ENCODE data around the gene ZC3H18. TPM values are rescaled to one million over a fixed set of nuclear protein-coding genes. Genes with fewer than 3 reads are reported as not detected.

The ZC3H18 gene
- total RNA-seq, 1 experiment from 2014 or later = 11.8 TPM

DNA sequence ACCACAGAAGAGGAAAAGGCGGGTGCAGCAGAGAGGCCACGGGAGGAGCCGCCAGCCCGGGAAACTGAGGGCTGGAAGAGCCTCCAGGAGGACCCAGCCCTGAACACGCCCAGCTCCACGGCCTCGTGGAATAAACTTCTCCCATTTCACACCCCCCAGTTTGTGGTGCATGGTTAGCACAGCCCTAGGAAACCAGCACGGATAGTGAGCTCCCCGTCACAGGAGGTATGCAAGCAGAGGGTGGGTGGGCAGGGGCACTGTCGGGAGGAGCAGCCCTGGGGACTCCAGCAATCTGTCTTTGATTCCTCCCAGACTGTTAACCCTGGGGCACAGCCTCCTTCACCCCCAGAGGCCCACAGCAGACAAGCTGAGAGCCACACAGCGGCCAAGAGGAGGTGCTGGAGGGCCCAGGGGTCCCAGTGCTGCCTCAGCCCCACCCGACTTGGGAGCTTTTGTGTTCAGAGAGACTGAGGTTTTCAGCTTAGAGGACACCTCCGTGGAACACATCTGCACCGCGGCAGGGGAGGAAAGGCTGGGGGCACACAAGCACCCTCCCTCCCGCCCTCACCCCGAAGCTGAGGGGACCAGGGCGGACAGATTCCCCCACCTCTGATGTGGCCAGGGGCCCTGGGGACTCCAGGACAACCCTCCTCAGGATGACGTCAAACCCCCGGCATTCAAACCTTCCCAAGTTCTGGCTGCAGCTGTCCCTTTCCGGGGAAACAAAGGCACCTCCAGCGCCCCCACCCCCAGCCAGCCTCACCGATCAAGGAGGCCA lies 66.5 kb downstream of the ZC3H18 start:
- no peak for TF ChIP-seq EZH2 (IDR thresholded peaks at IDR 0.05; ENCODE audit: low read length, unreplicated experiment)
- no peak for TF ChIP-seq EZH2phosphoT487 (IDR thresholded peaks at IDR 0.05; ENCODE audit: borderline replicate concordance, low read length)
- TF ChIP-seq, protein P1, sequence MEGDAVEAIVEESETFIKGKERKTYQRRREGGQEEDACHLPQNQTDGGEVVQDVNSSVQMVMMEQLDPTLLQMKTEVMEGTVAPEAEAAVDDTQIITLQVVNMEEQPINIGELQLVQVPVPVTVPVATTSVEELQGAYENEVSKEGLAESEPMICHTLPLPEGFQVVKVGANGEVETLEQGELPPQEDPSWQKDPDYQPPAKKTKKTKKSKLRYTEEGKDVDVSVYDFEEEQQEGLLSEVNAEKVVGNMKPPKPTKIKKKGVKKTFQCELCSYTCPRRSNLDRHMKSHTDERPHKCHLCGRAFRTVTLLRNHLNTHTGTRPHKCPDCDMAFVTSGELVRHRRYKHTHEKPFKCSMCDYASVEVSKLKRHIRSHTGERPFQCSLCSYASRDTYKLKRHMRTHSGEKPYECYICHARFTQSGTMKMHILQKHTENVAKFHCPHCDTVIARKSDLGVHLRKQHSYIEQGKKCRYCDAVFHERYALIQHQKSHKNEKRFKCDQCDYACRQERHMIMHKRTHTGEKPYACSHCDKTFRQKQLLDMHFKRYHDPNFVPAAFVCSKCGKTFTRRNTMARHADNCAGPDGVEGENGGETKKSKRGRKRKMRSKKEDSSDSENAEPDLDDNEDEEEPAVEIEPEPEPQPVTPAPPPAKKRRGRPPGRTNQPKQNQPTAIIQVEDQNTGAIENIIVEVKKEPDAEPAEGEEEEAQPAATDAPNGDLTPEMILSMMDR (conservative IDR thresholded peaks at IDR 0.05; ENCODE audit: low read depth, low read length) = no peak
- H3K9me3 ChIP-seq (ENCODE audit: low read length) = no peaks in the 10 kb centered on the region
- ChIA-PET POLR2A (ENCODE audit: unreplicated experiment) (no interaction called here), CTCF (no interaction called here)
- H3K27me3 ChIP-seq (ENCODE audit: low read length) = no peaks in the 10 kb centered on the region
- no peak overlapping the region for H3K4me2 ChIP-seq (ENCODE audit: low read length)
- H3K4me3 ChIP-seq (ENCODE audit: low read length) = no peak overlapping the region
- H2AFZ ChIP-seq (ENCODE audit: low read length) = no peak overlapping the region
- H3K9me2 ChIP-seq (replicated peaks; ENCODE audit: low read length) = no peaks in the 10 kb centered on the region
- H3K4me1 ChIP-seq (ENCODE audit: insufficient read depth, low read length) = 0 out of 2 replicates have a peak, but pooled peaks cover 4% of the 10 kb centered on the region
- DNase-seq (no peak), ATAC-seq (no peak)
- no peak overlapping the region for H3K27ac ChIP-seq (ENCODE audit: low read length)
- intact Hi-C loops (cut with micrococcal nuclease) = no loop called here
- no peaks in the 10 kb centered on the region for H3K36me3 ChIP-seq (ENCODE audit: low read depth, low read length)
- H3F3A ChIP-seq (ENCODE audit: low read length, unreplicated experiment) = no peaks in the 10 kb centered on the region
- no TSS peak for BruUV-seq (replicated peaks)
- H3K79me2 ChIP-seq (ENCODE audit: low read length) = no peaks in the 10 kb centered on the region
- H3K9ac ChIP-seq (ENCODE audit: low read length) = no peak overlapping the region
- H4K20me1 ChIP-seq (ENCODE audit: low read length) = no peaks in the 10 kb centered on the region

DNA sequence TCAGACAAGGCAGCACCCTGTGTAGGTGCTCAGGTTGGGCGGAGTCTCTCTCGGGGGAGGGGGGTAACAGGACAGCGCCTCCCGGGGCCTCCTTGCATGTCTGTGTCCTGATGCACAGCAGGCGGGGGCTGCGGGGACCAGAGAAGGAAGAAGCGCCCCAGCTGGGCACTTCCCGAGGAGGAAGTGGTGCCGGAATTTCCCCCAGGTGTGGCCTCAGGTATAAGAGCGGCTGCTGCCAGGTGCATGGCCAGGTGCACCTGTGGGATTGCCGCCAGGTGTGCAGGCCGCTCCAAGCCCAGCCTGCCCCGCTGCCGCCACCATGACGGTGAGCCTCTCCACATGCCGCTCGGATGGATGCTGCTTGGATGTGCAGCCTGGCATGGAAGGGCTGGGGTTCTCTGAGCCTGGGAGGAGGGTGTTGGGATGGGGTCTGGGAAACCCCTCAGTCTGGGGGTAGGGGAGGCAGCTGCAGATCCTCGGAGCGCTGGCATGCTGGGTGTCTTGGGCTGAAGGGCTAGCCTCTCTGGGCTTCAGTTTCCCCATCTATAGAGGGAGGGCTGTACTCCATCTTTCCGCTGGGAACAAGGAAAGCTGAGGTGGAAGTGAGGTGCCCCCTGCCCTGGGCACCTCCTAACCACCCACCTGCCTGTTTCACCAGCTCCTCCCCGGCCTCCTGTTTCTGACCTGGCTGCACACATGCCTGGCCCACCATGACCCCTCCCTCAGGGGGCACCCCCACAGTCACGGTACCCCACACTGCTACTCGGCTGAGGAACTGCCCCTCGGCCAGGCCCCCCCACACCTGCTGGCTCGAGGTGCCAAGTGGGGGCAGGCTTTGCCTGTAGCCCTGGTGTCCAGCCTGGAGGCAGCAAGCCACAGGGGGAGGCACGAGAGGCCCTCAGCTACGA lies 68.4 kb downstream of the ZC3H18 start, which contains the start of gene IL17C:
Gene IL17C, plus strand, starts transcription at position 250 of the 908 bp plus-strand sequence. Its CDS starts 70 bp downstream, at position 320.
- TF ChIP-seq, protein P1 (conservative IDR thresholded peaks at IDR 0.05; ENCODE audit: low read depth, low read length) = no peak
- TF ChIP-seq EZH2 (IDR thresholded peaks at IDR 0.05; ENCODE audit: low read length, unreplicated experiment) = no peak
- no peak for TF ChIP-seq EZH2phosphoT487 (IDR thresholded peaks at IDR 0.05; ENCODE audit: borderline replicate concordance, low read length)
- no peaks in the 10 kb centered on the region for H3K9me3 ChIP-seq (ENCODE audit: low read length)
- no peak within 1 kb of the TSS for H2AFZ ChIP-seq (ENCODE audit: low read length)
- H3K27me3 ChIP-seq (ENCODE audit: low read length) = no peaks in the 10 kb centered on the region
- H3K36me3 ChIP-seq (ENCODE audit: low read depth, low read length) = no peaks in the 10 kb centered on the region
- no peak within 1 kb of the TSS for H3K27ac ChIP-seq (ENCODE audit: low read length)
- H3K9me2 ChIP-seq (replicated peaks; ENCODE audit: low read length) = no peaks in the 10 kb centered on the region
- H3K79me2 ChIP-seq (ENCODE audit: low read length) = no peaks in the 10 kb centered on the region
- 0 out of 2 replicates have a peak, but pooled peaks cover 4% of the 10 kb centered on the region for H3K4me1 ChIP-seq (ENCODE audit: insufficient read depth, low read length)
- intact Hi-C loops (cut with micrococcal nuclease) = no loop called here
- POLR2A ChIA-PET (ENCODE audit: unreplicated experiment) = no interaction called here
- H3K9ac ChIP-seq (ENCODE audit: low read length) = no peak within 1 kb of the TSS
- CTCF ChIA-PET = no interaction called here
- no peaks in the 10 kb centered on the region for H3F3A ChIP-seq (ENCODE audit: low read length, unreplicated experiment)
- no peaks in the 10 kb centered on the region for H4K20me1 ChIP-seq (ENCODE audit: low read length)
- H3K4me3 ChIP-seq (ENCODE audit: low read length) = no peak within 1 kb of the TSS
- no peak within 1 kb of the TSS for H3K4me2 ChIP-seq (ENCODE audit: low read length)
- no TSS peak for BruUV-seq (replicated peaks)
- ATAC-seq (peak; percentile 35), DNase-seq (peak; percentile 27)
